Astrocyte of the hippocampus (primary cell): ENCODE results near the gene USP10.

Experiments
- DNase-seq: peaks from one replicate; pipeline ENCODE4 v3.0.0; 2011; ENCODE audit warnings: low read depth, low spot score

The USP10 gene

GRCh38 chr16:84700446-84701300 lies 873 bp downstream of the USP10 start:
- peak; percentile 47 for DNase-seq

- peak; percentile 66 for DNase-seq
Observed at GRCh38 chr16:84703681-84704080, 3.9 kb downstream of the USP10 start.

- DNase-seq, result no peak
Observed at GRCh38 chr16:84704253-84704652, 4.5 kb downstream of the USP10 start.

- no peak for DNase-seq
Observed at GRCh38 chr16:84706856-84707255, 7.1 kb downstream of the USP10 start.

- DNase-seq, result no peak
Observed at GRCh38 chr16:84709609-84710008, 9.8 kb downstream of the USP10 start.

- DNase-seq, result no peak
Observed at GRCh38 chr16:84710686-84711085, 10.9 kb downstream of the USP10 start.

GRCh38 chr16:84712138-84712671 lies 12.4 kb downstream of the USP10 start:
- DNase-seq, result no peak

- no peak for DNase-seq
Observed at GRCh38 chr16:84712801-84713775, 13.3 kb downstream of the USP10 start.

GRCh38 chr16:84714028-84714427 lies 14.2 kb downstream of the USP10 start:
- DNase-seq, result no peak

GRCh38 chr16:84715424-84715823 lies 15.6 kb downstream of the USP10 start:
- DNase-seq, result no peak

- no peak for DNase-seq
Observed at GRCh38 chr16:84715854-84716253, 16.1 kb downstream of the USP10 start.

- no peak for DNase-seq
Observed at GRCh38 chr16:84716740-84717139, 16.9 kb downstream of the USP10 start.

- no peak for DNase-seq
Observed at GRCh38 chr16:84717484-84717883, 17.7 kb downstream of the USP10 start.

GRCh38 chr16:84720177-84720579 lies 20.4 kb downstream of the USP10 start:
- no peak for DNase-seq

- DNase-seq, result no peak
Observed at GRCh38 chr16:84722068-84722467, 22.3 kb downstream of the USP10 start.

GRCh38 chr16:84723906-84724305 lies 24.1 kb downstream of the USP10 start:
- DNase-seq, result no peak

GRCh38 chr16:84724606-84725309 lies 25.0 kb downstream of the USP10 start:
- no peak for DNase-seq

- no peak for DNase-seq
Observed at GRCh38 chr16:84725481-84726078, 25.8 kb downstream of the USP10 start.

GRCh38 chr16:84726079-84726668 lies 26.4 kb downstream of the USP10 start:
- DNase-seq, result peak; percentile 92

- no peak for DNase-seq
Observed at GRCh38 chr16:84726669-84727467, 27.1 kb downstream of the USP10 start.
